Lower leg skin (tissue), 4 donors: ENCODE data around the gene FAM124A. TPM values are rescaled to one million over a fixed set of nuclear protein-coding genes. Genes with fewer than 3 reads are reported as not detected.

Experiments
- DNase-seq, 2 donors: peaks; one replicate each; pipeline ENCODE4 v3.0.0-alpha.2; 2019; ENCODE audit warnings: low spot score in 2 of 2
- H3K4me3 ChIP-seq: fragments of 200-600 bp; sonication (generic); 2 replicates; pipeline ENCODE4 v1.5.1; 2017; ENCODE audit warnings: mild to moderate bottlenecking, low read depth; ENCODE audit not compliant: poor library complexity, severe bottlenecking
- POLR2A ChIP-seq, 2 donors: fragments of 450-650 bp; IDR thresholded peaks; one replicate each; pipeline ENCODE4 v1.6.1; 2016 to 2017; ENCODE audit warnings: antibody characterized with exemption in 2 of 2, mild to moderate bottlenecking in 1 of 2, moderate library complexity in 1 of 2
- whole genome bisulfite sequencing, 2 donors: methylation state at CpG; one replicate each; pipeline ENCODE4 v1.1.5; 2018; 5-methylcytosine and 5-hydroxymethylcytosine counted together
- intact Hi-C: fragments of 100-400 bp; cut with DNase I; formaldehyde crosslinking; loops from one replicate; pipeline ENCODE4 v1.15.0; 2023; ENCODE audit warnings: low total_unique reads
- total RNA-seq, 4 donors: library from RNA; depleted of rRNA; stranded (reverse); fragments of >200 nt; gene quantifications; one replicate each; pipeline ENCODE4 v1.1.0, GENCODE V29; 2016
- TF ChIP-seq, protein P1 (sequence below), 3 donors: fragments of 450-650 bp; IDR thresholded peaks; one replicate each; pipeline ENCODE4 v1.5.1; 2016; ENCODE audit warnings: antibody characterized with exemption in 3 of 3, mild to moderate bottlenecking in 3 of 3, moderate library complexity in 2 of 3

Gene FAM124A
- total RNA-seq, 4 donors from 2014 or later: 0.30 to 5.0 (median 2.1) TPM

DNA sequence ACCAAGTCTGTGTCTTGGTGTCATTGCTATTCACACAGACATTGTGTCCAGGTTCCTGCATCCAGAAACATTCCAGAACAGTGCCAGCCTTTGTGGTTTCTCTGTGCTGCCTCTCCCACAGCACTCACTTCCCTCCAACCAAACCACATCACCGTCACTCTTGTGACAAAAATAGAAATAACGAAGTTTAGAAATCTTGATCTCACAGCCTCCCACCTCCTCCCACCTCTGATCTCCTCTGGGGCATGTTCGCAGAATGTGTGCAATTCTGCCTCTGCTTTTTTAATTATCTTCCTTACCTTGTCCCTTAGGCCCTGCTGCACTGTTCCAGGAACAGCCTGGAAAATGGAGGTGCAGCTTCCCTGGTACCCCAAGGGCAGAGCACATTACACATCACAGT lies 108.6 kb downstream of the FAM124A start:
- intact Hi-C loops: no loop called here
- no peak for DNase-seq
- 46 to 49% methylated on average over 3 of the region's 3 CpGs for WGBS, 2 donors
- TF ChIP-seq, protein P1, sequence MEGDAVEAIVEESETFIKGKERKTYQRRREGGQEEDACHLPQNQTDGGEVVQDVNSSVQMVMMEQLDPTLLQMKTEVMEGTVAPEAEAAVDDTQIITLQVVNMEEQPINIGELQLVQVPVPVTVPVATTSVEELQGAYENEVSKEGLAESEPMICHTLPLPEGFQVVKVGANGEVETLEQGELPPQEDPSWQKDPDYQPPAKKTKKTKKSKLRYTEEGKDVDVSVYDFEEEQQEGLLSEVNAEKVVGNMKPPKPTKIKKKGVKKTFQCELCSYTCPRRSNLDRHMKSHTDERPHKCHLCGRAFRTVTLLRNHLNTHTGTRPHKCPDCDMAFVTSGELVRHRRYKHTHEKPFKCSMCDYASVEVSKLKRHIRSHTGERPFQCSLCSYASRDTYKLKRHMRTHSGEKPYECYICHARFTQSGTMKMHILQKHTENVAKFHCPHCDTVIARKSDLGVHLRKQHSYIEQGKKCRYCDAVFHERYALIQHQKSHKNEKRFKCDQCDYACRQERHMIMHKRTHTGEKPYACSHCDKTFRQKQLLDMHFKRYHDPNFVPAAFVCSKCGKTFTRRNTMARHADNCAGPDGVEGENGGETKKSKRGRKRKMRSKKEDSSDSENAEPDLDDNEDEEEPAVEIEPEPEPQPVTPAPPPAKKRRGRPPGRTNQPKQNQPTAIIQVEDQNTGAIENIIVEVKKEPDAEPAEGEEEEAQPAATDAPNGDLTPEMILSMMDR (IDR thresholded peaks at IDR 0.05): no peak
- H3K4me3 ChIP-seq: no peak overlapping the region

DNA sequence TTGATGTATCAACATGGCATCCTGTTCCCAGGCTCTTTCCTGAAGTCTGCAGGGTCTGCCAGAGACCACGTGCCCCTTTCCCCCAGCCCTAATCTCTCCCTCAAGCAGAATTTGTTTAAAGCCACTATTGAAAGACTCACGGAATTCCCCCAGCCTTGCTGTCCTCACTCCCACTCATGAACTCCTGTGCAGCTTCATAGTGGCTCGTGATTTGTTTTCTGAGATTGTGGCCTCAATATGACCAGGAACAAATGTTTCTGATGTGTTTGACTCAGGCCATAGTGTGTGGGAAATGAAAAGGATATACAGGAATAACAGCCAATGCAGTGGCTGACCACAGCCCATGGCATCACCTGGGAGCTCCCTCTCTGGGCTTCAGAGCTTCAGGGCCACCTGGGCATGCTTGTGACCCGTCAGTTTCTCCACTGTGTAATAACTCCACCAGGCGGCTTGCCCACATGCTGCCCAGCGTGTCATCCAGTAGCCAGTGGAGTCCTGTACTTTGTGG lies 109.2 kb downstream of the FAM124A start:
- H3K4me3 ChIP-seq: no peak overlapping the region
- DNase-seq: no peak
- intact Hi-C loops: no loop called here
- 70 to 77% methylated on average over 6 of the region's 6 CpGs for WGBS, 2 donors
- no peak for TF ChIP-seq POLR2A (IDR thresholded peaks at IDR 0.05)
- TF ChIP-seq, protein P1 (IDR thresholded peaks at IDR 0.05): no peak

GRCh38 chr13:51332566-51333361 lies 110.6 kb downstream of the FAM124A start:
- intact Hi-C loops: no loop called here
- no peak for DNase-seq
- TF ChIP-seq POLR2A (IDR thresholded peaks at IDR 0.05): no peak
- TF ChIP-seq, protein P1 (IDR thresholded peaks at IDR 0.05): no peak
- WGBS, 2 donors: 83 to 90% methylated on average over 2 of the region's 2 CpGs
- H3K4me3 ChIP-seq: no peak overlapping the region

GRCh38 chr13:51333421-51333820 lies 111.2 kb downstream of the FAM124A start:
- intact Hi-C loops: no loop called here
- H3K4me3 ChIP-seq: no peak overlapping the region
- TF ChIP-seq, protein P1 (IDR thresholded peaks at IDR 0.05): no peak
- TF ChIP-seq POLR2A (IDR thresholded peaks at IDR 0.05): no peak
- DNase-seq: no peak

DNA sequence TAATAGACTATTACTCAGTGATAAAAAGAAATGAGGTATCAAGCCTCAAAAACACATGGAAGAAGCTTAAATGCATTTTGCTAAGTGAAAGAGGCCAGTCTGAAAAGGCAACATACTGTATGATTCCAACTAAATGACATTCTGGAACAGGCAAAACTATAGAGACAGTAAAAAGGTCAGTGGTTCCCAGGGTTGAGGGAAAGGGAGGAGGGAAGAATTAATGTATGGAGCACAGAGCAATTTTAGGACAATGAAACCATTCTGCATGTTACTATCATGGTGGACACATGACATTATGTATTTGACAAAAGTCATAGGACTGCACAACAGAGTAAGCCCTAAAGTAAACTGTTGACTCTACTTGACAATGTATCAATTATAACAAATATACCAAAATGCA lies 111.6 kb downstream of the FAM124A start:
- no peak for TF ChIP-seq POLR2A (IDR thresholded peaks at IDR 0.05)
- TF ChIP-seq, protein P1 (IDR thresholded peaks at IDR 0.05): no peak
- DNase-seq: no peak

More for the DNA sequence above, 111.6 kb downstream of the FAM124A start:
- intact Hi-C loops: no loop called here
- H3K4me3 ChIP-seq: no peak overlapping the region

Other genes with a start within 250 kb of the FAM124A start
- under 1 TPM in 1 of 4 donors, not detected in 3; 0.10 TPM for gene C13orf42, start 111.1 kb upstream of the FAM124A start, total RNA-seq
- under 1 TPM in 1 of 4 donors, not detected in 3; 0.12 TPM for gene SERPINE3, start 117.3 kb downstream of the FAM124A start, total RNA-seq
- gene INTS6, start 230.6 kb downstream of the FAM124A start, total RNA-seq: 10 to 100 TPM; 35.2 to 48.6 (median 41.3) TPM